Erythroblast (primary cell): ENCODE data around the gene CPED1.
A peak's percentile ranks its signal among the peaks of the same experiment; 100 is the strongest.
"Not testable (repeated sequence)": the region's sequence is repeated elsewhere in the genome, so short reads cannot be mapped to it uniquely, and the experiment has no call there.

Source experiments
- DNase-seq, 2 experiments: peaks; one replicate each; lab custom pipeline; 2025; lab: John Stamatoyannopoulos, UW
- GATA1 ChIP-seq: IDR thresholded peaks from 2 replicates; pipeline ENCODE4 v1.6.1; 2011; ENCODE audit warnings: low read depth, mild to moderate bottlenecking, control low read depth, low read length, moderate library complexity
- POLR2A ChIP-seq: IDR thresholded peaks from 2 replicates; pipeline ENCODE4 v1.6.1; 2011; ENCODE audit warnings: mild to moderate bottlenecking, low read length

The CPED1 gene

DNA sequence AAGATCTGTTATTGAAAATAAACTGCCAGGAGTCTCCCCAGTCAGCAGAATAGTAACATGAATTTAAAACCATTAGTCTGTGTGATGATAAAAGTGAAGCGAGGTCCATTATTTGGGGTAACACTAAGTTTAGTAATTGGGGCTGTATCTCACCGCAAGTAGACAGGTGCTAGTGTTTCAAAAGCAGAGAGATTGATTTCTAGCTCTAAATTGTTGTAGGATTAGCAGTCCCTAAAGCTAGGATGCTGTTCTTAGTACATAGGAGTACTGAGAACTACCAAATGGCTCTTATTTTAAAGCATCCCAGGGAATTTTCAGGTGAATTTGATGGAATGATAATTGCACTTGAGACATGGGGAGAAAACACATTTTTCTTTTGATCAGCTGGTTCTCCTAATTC lies 70.5 kb downstream of the CPED1 start:
- TF ChIP-seq GATA1, result no peak
- no peak for TF ChIP-seq POLR2A
- DNase-seq, result no peak

- not testable (repeated sequence) for DNase-seq
Observed at GRCh38 chr7:121059979-121060509, 71.5 kb downstream of the CPED1 start.

DNA sequence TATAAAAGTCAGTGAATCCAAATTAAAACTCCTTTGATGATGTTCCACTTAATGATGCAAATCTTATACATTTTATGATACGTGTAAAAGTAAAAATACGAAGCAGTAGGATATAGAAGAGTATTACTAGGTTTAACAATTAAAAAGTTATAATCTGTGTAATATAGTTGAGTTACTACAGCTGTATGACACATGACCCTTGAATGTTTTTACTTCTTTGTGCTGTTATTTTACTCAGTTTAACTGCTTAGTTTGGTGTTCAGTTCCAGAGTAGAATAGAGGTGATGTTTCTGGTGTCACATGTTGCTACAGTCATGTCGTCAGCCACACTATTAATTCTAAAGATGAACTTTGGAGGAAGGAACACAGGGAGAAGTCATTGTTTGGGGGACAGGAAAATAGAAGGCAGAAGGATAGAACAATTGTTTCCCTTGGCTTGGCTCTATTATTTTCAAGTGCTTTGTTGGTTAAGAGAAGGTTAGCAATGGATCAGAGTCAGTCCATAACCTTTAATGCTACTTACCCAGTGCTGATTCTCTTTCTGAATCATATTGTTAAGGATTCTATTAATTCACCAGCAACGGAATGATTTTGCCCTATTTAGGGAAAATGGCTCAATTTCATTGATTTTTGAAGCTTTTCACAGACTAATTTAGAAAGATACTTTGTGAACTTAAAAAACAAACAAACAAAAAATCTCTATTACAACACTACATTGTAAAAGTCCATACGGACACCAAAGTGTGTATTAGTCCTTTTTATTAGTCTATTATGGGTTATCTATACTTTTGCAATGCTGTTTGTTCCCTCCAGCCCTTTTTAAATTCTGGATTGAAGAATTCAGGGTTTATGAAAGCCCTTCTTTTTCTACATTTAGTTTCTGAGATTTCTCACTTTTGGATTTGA lies 73.4 kb downstream of the CPED1 start:
- DNase-seq, result no peak
- TF ChIP-seq POLR2A, result no peak
- TF ChIP-seq GATA1, result no peak

GRCh38 chr7:121062671-121063279 lies 74.3 kb downstream of the CPED1 start:
- DNase-seq, result no peak
- TF ChIP-seq POLR2A, result no peak
- TF ChIP-seq GATA1, result no peak

GRCh38 chr7:121067717-121068116 lies 79.2 kb downstream of the CPED1 start:
- DNase-seq, result not testable (repeated sequence)

- DNase-seq, result no peak
- no peak for TF ChIP-seq POLR2A
- no peak for TF ChIP-seq GATA1
Observed at GRCh38 chr7:121069346-121070100, 81.0 kb downstream of the CPED1 start.

DNA sequence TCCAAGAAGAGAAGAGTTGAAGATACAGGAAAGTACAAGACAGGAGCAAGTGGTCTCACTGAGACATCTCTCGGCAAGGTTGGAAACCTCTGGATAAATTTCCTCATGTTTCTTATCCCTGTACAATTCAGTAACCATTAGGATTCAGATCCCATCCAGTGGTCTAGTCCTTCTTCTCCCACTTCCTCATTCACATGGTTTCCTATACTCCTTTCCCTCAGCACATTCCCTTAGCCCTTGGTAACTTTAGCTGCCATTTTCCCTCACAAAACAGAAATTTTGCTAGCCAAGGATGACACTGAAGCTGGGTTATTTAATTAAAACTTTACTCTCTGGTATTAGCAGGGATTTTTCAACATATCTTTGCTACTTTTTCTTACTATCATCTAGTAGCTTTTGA lies 82.6 kb downstream of the CPED1 start:
- TF ChIP-seq GATA1 (no peak), POLR2A (no peak)

DNA sequence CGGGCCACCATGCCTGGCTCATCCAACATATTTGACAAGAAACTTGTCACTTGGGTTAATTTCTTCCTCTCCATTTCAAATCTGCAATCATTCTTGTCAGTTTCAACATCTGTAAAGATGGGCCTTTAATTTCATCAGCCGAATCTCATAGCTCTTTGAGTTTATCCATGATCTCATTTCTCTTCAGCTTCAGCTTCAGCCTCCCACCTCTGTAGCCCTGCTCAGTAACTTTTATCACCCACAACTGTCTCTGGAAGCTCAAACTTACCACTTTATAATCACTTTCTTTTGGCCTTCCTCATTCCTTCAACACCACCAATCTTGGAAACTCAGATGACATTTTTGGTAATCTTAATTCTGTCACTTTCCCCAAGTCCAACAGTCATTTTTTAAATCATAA lies 83.2 kb downstream of the CPED1 start:
- TF ChIP-seq POLR2A, result no peak
- TF ChIP-seq GATA1, result no peak

More for the DNA sequence above, 82.6 kb downstream of the CPED1 start:
- no peak for DNase-seq

GRCh38 chr7:121072826-121073225 lies 84.3 kb downstream of the CPED1 start:
- TF ChIP-seq POLR2A, result no peak
- no peak for TF ChIP-seq GATA1

More for the DNA sequence above, 83.2 kb downstream of the CPED1 start:
- no peak for DNase-seq

DNA sequence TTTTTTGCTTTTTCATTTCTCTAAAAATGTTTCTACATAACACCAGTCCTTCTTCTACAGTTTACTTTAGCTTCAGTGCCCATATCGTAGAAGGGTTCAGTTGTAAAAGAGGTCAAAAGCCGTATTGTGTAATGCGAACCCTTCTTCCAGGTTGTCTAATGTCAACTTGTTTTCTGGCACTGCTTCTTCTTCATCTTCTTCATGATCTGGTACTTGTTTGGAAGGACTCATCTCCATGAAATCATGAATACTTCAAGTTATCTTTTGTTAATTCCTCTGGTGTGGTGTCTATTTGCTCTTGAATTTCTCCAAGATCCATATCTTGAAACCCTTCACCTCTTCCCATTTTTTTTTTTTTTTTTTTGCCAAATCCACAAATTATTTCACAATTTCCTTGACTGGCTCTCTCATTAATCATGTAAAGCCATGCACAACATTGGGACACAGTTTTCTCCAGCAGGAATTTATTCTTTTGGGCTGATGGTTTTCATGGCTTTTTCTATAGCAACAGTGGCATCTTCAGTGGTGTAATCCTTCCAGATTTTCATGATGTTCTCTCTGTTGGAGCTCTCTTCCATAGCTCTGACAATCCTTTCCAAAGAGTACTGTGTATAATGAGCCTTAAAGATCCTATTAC lies 85.1 kb downstream of the CPED1 start:
- DNase-seq, result no peak
- TF ChIP-seq POLR2A (no peak), GATA1 (no peak)

More at GRCh38 chr7:121072826-121073225, 84.3 kb downstream of the CPED1 start:
- DNase-seq, result no peak

GRCh38 chr7:121075424-121075841 lies 86.9 kb downstream of the CPED1 start:
- not testable (repeated sequence) for DNase-seq

DNA sequence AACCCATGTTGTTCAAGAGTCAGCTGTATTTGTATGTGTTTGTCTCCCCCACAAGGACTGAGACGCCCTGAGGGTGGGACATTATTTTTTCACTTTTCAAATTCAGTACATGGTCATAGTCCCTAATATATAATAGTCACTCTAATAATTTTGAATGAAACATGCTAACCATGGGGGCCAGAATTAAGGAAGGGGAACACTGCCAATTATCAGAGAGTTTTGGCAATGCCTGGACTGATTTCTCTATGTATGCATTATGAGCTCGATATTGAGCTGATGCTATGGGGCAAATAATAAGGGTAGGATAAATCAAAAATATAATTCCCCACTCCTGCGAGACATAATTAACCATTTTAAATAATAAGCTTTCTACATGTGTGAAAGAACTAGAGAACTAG lies 87.4 kb downstream of the CPED1 start:
- TF ChIP-seq POLR2A (no peak), GATA1 (no peak)

DNA sequence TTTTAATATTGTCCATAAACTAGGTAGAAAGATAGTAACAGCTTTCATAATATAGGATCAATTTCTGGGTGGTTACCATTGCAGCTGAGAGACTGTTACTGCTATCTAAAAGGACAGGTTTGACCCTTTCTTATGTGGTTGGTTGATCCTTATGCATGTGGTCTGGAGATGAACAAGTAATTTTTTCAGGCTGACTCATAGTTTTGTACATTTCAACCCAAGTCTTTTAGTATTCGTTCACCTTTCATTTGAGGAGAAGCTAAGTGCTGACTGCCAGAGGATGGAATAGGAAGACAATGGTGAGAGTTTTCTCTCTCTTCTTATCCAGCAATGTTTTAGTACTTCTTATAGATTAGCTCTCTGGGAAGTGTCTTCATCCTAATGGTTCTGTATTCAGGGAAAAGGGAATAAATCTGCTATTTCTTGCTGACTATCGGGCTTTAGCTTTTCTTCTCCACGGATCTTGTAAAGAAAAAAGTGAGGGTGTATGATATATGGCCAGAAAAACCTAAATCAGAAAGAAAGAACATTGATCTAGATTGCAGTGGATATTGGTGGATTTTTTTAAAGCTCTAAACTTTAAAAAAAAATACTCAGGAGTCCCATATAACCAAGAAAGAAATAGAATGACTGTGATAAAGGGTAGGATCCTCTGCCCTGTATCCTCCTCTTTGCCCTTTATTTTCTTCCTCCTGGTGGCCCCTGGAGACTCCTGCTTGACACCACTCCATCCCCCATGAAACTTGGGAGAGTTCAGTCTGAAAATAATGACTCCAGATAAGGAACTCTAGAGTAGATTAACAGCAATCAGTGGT lies 88.0 kb downstream of the CPED1 start:
- DNase-seq, result peak; percentile 65 to 82
- no peak for TF ChIP-seq GATA1
- peak; percentile 78 for TF ChIP-seq POLR2A

More for the DNA sequence above, 87.4 kb downstream of the CPED1 start:
- DNase-seq, result peak; percentile 28 to 39
